GM21717 (cell line): Measurements from ENCODE around the gene PLA2G4A.
A peak's percentile ranks its signal among the peaks of the same experiment; 100 is the strongest.

ENCODE experiments used
- ATAC-seq: cut with Tn5 transposase; IDR thresholded peaks from one replicate; pipeline ENCODE4 v1.9.1; 2021; ENCODE audit warnings: mild to moderate bottlenecking, moderate library complexity; ENCODE audit not compliant: unreplicated experiment

Gene PLA2G4A

DNA sequence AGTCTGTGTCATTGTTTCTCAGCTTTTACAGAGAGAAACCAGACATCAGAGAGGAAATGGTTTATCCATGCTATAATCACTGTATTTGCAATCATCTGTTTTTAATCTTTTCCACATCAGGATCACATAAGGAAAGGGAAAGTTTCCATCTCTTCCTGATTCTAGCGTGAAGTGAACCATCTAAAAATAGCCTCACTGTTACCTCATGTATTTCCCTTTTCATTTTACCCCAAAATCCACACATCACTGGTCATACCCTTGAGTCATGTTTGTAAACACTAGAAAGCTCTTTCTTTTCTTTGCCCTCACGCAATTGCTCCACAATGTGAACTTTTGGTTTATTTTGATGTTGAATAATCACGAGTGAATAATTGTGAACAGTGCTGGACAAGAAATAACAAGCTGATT lies 146.0 kb downstream of the PLA2G4A start:
- ATAC-seq: no peak

DNA sequence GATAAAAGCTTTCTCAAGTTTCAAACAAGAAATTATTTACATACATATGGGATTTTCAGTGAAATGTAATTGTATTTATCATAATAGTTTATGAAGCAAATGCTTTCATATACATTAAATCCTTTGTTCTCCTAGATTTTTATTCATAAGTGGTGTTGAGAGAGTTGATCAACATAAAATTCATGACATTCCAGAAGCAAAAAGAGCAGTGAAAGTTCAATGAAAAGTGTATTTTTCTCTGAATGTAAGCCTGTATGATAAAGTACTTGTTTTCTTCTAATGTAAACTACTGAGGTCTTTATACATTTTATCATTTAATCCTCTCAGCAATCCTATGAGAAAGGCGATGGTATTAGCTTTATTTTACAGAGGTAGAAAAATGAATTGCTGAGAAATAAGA lies 146.5 kb downstream of the PLA2G4A start:
- ATAC-seq: no peak

DNA sequence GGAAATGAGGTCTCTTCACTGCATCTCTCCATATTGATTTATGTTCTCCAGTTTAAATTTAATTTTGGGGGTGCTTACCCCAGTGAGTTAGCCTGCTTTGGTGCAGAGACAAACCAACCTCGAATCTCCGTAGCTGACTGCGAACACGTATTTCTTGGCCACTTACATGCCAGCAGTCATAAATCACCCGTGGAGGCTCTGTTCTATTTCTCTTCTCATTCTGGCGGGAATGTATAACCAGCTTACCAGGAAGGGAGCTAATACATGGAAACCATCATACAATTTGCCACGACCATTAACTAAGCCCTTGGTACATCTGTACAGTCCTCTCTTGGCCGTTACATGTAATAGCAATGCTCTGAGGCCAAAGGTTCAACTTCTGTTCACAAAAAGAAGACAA lies 148.0 kb downstream of the PLA2G4A start:
- ATAC-seq: no peak

DNA sequence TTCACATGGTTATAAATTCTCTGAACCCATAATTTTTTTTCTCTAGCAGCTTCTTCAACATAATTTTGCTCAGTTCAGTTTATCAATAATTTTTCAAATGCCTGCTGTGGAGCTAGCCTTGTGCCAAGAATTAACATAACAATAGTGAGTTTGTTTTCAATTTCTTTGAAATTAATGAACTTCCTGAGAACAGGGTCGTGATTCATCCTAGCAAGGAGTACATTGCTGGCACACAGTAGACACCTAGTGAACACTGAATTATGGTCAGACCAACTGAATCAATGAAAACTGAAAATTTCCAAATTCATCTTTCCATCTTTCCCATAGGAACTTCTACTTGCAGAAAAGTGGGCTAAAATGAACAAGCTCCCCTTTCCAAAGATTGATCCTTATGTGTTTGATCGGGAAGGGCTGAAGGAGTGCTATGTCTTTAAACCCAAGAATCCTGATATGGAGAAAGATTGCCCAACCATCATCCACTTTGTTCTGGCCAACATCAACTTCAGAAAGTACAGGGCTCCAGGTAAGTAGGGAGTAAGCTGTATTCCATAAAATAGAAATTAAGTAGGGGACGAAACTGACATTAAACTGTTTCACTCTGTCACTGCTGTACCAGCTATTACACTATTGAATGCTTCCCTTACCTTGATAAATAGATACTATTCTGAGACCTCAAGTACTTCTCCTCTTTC lies 148.7 kb downstream of the PLA2G4A start:
- no peak for ATAC-seq

DNA sequence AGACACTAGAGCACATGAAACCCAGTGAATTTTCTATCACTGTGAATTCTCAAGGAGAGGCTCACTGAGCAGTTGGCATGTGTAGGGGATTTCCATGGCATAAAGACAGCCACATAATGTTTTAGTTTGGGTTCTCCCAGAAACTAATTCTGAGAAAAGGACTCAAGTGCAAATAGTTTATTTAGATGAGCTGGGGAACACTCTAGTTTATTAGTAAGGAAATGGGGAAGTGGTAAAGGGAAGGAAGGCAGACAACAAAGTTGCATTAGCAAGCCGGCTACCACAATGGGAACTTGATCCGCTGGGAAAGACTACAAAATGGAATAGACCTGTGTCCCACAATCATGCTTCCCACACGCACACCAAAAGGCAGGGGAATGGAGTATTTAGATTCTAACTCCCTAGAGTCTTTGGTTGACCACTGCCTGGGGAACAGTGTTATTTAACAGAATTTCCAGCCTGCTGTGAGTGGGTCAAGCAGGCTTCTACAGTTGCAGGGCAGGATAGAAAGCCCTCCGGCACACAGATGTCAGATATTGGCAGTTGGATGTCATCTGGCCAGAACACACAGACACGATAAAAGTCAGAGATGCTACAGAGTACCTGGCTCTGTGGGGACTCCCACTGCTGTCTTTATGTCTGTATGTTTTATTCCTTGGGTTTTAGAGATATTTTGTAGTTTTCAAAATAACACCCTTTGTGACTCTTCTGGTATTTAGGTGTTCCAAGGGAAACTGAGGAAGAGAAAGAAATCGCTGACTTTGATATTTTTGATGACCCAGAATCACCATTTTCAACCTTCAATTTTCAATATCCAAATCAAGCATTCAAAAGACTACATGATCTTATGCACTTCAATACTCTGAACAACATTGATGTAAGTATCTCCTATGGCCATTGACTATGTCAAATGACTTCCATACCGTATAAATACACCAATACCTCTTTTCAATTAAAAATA lies 150.1 kb downstream of the PLA2G4A start:
- ATAC-seq: peak; percentile 51

DNA sequence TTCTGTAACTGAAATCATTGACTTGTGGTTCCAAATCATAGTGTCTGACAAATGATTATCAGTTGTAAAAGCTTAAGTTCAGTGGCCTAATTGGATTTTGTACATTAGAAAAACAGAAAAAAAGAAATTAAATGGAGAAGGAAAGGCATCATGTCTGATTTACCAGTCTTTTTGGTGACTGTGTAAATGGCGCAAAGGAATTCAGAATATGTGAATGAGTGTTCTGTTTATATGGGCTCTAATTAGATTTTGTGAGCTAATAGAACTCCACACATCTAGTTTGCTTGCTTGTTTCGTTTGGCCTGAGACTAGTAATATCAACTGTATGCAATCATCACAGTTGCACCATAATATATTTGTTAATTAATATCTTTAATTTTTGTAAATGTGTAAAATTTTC lies 151.7 kb downstream of the PLA2G4A start:
- ATAC-seq: no peak

DNA sequence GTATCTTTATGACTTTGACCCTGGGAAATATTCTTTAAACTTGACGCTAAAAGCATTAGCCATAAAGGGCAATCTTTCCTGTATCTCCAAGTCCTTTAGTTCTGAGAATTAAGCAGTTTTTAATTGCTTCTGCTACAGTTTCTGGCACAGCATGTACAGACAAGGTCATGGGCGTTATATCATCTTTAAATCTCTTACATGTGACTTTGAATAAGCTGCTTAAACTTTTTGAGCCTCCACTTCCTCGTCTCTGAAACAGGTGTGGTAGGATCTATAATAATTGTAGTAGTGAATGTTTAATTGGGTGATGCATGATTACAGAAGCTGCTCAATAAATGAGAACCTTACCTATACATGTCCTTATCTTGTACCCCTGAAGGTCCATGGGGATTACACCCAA lies 153.4 kb downstream of the PLA2G4A start:
- ATAC-seq: no peak

DNA sequence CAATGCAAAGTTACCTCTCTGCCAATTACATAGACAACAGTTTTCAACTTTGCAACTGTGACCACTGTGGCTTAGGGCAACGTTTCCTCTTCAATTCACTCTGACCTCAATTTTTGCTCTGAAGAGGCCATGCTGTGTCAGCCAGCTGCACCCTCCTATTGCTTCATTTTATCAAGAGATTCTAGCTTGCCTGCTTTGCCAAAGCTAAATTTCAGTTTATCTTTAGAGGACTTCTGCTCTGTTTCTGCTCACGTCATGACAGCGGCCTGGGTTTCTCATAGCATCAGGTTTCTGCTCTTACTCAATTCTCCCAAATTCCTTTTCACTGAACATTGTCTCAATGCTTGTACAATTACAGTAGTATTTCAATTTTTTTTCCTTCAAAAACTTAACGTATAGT lies 154.6 kb downstream of the PLA2G4A start:
- ATAC-seq: no peak

DNA sequence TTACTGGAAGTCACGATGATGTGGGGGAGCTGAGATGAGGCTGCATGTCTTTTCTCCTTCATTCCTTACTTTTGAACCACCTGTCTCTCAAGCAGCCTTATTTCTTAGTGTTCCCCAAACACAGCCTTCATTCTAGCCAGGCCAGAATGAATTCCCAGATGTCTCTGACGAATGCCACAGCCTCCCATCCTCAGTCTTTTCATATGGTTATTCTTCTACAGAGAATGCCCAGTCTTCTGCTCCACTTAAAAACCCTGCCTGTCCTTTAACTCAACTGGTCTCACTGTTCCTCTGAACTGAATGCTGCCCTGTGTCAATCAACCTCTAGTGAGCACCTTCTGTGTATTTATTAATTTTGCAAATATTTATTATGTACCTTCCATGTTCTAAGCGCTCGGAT lies 156.2 kb downstream of the PLA2G4A start:
- no peak for ATAC-seq

DNA sequence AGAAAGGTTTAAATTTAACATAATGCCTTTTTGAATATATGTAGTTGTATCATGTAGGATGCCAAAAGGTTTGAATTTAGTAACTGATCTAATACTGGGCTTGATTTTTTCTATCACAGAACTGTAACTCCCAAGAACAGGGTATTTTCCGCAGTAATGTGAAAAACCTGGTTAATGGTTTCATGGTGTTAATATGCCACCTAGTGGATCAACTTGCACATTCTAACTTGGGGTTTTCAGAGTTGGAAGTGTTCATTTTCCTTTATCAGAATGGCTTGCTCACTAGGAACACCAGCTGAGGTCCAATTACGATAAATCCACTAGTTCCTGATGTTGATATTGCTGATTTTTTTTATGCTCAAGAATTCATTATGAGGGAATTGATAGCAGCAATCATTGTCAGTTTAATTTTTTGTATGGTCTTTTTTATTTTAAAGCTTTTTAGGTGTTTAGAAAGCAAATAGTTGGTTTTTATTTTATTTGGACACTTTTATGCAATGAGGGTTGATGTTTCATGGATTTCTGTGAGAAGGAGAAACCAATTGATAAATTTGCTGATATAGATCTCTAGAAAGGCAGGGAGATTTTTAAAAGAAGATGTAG lies 157.2 kb downstream of the PLA2G4A start:
- peak; percentile 78 for ATAC-seq

DNA sequence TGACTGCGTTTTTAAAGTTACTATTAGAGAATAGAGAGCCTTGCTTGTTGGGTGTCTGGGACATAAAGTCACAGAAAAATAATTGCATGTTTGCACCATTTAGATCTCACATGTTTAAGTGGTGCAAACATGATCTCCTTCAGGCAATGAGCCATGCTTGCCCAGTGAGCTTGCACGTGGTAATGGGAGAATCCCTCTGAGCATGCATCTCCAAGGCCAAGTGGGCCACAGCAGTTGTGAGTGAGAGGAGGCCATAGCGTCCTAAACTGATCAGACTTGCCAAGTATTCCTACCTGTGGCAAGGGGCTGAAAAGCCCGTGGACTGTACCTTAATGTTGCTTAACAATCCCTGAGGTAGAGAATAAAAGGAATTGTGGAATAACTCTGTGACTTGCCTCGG lies 158.3 kb downstream of the PLA2G4A start:
- ATAC-seq: no peak

DNA sequence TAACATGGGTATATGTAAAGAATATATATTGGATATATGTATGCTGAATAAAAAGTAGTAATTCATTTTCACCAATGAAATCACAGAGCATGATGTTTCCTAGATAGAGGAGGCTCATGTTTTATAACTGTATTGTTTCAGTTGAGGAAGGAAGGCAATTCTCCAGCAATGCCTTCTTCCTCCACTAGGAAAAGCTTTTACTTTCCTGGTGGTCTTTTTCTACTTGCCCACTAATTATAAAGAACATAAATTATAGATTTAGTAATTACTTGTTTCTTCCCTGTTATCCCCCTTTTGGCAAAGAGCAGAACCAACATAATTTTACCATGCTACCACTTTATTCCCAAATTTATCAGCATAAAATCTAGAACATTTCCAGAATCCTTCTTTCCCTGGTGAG lies 159.0 kb downstream of the PLA2G4A start:
- no peak for ATAC-seq

DNA sequence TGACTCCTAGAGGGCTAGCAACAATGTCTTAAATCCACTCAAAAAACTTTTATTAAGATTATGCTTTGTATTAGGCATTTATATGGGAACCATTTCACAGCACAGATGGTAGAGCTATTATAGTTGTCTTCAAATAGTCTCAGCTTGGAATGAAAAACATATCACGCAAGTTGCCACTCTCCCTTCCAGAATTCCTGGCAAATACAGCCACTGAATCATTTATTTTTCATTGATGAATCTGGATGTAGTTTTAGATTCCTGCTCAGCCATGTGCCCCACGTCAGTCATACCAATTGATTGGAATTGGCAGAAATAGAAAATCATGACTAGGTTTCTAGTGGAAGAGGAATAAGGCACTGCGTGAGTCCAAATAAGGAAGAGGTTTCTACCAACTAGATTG lies 165.2 kb downstream of the PLA2G4A start:
- no peak for ATAC-seq

DNA sequence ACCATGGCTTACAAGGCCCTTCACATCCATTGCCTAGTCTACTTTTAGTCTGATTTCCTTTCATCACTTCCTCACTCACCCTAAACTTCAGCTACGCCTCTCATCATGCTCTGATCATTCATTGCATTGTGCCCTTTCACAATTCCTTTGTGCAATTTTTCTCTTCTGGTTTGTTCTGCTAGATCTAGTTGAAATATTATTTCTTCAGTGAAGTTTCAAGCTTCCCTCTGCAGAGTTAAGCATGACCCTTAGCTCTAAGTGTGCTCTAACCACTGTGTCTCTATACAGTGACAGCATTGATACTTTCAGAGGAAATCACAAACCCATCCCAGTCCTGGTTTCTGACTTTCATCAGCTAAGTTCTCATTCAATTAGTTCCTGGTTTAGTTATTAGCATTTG lies 166.1 kb downstream of the PLA2G4A start:
- ATAC-seq: peak; percentile 61

DNA sequence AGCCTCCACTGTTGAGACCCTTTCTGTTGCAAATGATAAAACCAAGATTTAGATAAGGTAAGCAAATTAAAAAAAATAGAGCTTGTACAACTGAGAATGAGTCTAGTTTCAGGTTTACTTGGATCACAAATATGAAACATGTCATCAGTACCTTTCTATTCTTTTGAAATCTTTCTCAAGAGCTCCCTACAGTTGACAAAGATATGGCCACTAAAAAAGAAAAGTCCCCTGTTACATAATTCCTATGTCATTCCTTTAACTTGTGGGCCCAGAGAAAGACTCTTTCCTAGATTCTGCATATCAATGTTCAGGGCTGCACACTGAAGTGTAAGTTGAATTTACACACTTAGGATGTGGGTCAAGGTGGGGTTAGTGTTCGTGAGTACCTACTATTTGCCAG lies 168.1 kb downstream of the PLA2G4A start:
- ATAC-seq: no peak

DNA sequence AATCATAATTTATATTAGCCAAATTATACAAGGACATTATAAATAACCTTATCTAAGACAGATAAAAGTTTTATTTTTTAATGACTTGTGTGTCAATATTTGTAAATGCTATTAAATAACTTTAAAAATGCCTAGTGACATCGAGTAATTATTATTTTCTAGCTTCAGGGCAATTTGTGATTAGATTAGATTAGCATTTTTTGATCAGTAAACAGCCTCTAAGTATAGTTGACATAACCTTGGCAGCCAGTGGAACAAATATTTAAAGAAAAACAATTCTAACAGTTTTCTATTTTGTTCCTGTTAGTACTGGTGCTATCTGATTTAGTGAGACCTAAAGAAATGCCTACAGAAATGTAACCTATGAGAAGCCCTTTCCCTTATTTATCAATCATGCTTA lies 169.1 kb downstream of the PLA2G4A start:
- ATAC-seq: no peak

DNA sequence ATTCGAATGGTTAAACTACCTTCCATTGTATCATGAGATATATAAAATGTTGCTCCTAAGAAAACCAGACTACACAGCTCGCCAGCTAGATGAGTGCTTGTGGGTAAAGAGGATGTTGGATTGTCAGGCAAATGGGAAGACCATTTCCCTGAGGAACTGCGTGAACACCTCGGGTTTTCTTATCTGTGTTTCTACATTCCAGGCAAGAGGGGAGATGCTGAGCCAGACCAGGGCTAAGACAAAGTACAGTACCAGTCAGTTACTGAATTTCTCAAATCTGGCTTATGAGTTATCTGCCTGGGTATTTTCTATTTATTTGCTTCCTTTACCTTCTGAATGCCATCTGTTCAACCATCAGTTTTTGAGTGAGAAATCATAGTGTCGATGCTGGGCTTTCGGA lies 170.8 kb downstream of the PLA2G4A start:
- no peak for ATAC-seq

DNA sequence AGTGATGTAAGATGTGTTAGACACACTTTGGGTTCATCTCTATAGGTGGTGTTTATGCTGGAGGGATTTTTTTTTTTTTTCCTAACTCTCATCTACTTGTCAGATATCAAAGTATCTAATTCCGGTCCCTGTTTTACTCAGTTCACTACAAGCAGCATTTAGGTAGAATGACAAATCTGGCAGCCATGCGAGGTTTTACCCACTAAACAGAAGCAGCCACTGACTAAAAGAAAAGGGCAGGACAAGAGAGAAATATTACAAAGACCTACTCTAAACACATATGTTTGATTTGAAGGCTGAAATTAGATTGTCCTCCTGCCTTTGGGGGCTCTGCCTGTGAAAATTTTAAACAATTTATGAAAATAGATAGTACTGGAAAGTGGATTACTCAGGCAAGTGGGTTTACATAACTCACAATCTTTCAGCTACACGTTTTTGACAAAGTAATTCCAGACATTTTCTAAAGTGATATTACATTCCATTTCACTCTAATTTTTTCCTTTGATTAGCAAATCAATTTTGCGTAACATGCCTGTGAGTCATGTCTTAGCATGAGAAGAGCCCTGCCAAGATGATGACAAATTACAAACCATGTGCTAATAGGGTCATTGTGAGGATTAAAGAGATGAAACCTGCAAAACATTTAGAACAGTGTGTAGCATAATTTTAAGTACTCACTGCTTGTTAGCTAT lies 172.6 kb downstream of the PLA2G4A start:
- ATAC-seq: no peak

DNA sequence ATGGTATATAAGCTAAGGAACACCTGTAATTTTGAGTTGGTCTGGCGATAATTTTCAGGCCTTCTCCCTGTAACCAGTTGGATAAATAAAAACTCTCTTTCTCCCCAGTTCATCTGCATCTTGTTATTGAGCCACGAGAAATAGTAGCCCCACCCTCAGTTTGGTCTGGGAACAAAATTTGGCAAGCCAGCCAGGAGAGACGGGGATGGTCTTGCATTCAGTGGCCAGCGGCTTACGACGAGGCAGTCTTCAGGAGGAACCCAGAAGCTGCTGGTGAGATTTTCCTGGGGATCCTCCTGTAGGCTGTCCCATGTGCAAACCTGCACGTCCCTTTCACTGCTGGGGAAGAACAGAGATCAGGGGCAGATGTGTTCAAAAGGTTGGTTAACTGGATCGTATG lies 174.6 kb downstream of the PLA2G4A start:
- ATAC-seq: no peak

DNA sequence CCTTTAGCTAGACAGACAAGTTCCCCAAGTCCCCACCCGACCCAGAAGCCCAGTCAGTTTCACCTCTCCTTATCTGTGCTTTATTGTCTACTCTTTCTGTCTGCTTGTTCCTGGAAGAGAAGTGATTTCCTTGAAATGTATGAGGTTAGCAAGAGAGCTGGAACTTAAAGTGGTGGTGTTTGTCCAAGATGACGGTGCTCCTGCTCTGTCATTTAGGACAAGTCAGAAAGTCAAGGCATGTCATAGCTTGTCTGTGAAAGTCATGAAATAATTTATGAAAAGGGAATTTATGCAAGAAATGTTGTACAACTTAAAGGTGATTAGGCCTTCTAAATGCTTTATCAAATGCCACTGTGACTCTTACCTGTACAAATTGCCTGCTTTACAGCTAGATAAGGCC lies 178.1 kb downstream of the PLA2G4A start:
- ATAC-seq: no peak

DNA sequence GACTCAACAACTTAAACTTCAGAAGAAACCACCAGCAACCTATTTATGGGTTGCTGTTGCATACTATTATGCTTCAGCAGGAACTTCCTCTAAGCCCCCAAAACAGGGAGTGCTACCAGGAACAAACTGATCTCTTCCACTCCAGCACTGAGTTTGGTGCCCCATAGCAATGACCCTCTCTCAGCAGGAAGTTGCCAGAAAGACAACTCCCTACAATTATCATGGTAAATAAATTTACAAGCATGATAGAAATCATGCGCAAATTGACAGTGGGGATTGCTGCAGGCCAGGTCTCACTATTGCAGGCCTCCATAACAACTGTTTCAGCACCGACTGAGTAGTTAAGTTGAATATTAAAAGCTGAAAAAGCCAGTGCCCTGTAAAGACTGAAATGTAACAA lies 180.6 kb downstream of the PLA2G4A start:
- no peak for ATAC-seq
